Measurements from ENCODE around the gene PXMP2. TPM values are rescaled to one million over a fixed set of nuclear protein-coding genes. Genes with fewer than 3 reads are reported as not detected.
"Not testable (repeated sequence)": the region's sequence is repeated elsewhere in the genome, so short reads cannot be mapped to it uniquely, and the experiment has no call there.

The PXMP2 gene
- polyA plus RNA-seq, 2 of the 4 experiments (the other 2 are of a cell fraction): 18.7 to 21.3 TPM

GRCh38 chr12:132747896-132748295, 60.5 kb downstream of the PXMP2 start:
- POLR2A ChIA-PET: no interaction called here
- FAIRE-seq (no peak), DNase-seq (ENCODE audit: low read depth in 1 of 2, low spot score in 1 of 2) (no peak), ATAC-seq (no peak)
- WGBS (ENCODE audit: missing lambda C conversion rate): 95% methylated on average over 22 of the region's 22 CpGs
- Histone ChIP-seq H3K4me1 (no peaks in the 10 kb centered on the region), H3K4me2 (no peak overlapping the region), H3K4me3 (no peak overlapping the region), H3K27ac (no peak overlapping the region), H3K9me3 (no peaks in the 10 kb centered on the region)
- TF ChIP-seq MAX (IDR thresholded peaks at IDR 0.05) (no peak), ZFP36 (IDR thresholded peaks at IDR 0.05; ENCODE audit: borderline replicate concordance, partially characterized antibody) (no peak), GATA3 (IDR thresholded peaks at IDR 0.05; ENCODE audit: borderline replicate concordance) (no peak), RNF2 (IDR thresholded peaks at IDR 0.05; ENCODE audit: borderline replicate concordance, low read depth) (no peak), SREBF2 (IDR thresholded peaks at IDR 0.05) (no peak), CHD4 (IDR thresholded peaks at IDR 0.05; ENCODE audit: borderline replicate concordance) (no peak), HDAC2 (IDR thresholded peaks at IDR 0.05) (no peak), CEBPB (IDR thresholded peaks at IDR 0.05) (no peak), HOXA7 (CRISPR knock-in tag; IDR thresholded peaks at IDR 0.05) (no peak), MAZ (IDR thresholded peaks at IDR 0.05; ENCODE audit: borderline replicate concordance, low read depth, low read length) (no peak), E2F6 (IDR thresholded peaks at IDR 0.05; ENCODE audit: borderline replicate concordance, low read depth) (no peak), EHF (CRISPR knock-in tag; IDR thresholded peaks at IDR 0.05) (no peak), TFCP2L1 (CRISPR knock-in tag; IDR thresholded peaks at IDR 0.05) (no peak), MYC (IDR thresholded peaks at IDR 0.05; ENCODE audit: borderline replicate concordance, low read length) (no peak), ELK1 (IDR thresholded peaks at IDR 0.05; ENCODE audit: low read depth, low read length) (no peak), NFE2L2 (conservative IDR thresholded peaks at IDR 0.05; ENCODE audit: low read length) (no peak)
- CTCF ChIA-PET: interaction anchor here (1.4 kb wide), 1 partner anchor 30 kb away, joined by 4 read pairs; no protein-coding TSS in a partner anchor

- TF ChIP-seq POLR2A (IDR thresholded peaks at IDR 0.05; ENCODE audit: low read length) (no peak), CEBPB (IDR thresholded peaks at IDR 0.05) (no peak), RCOR1 (IDR thresholded peaks at IDR 0.05; ENCODE audit: low read depth, low read length) (no peak), CTCF (IDR thresholded peaks at IDR 0.05) (no peak), MYC (IDR thresholded peaks at IDR 0.05; ENCODE audit: borderline replicate concordance, low read length) (no peak), HOXB5 (CRISPR knock-in tag; IDR thresholded peaks at IDR 0.05) (no peak), ESRRA (IDR thresholded peaks at IDR 0.05; ENCODE audit: borderline replicate concordance, low read length) (no peak), PHF8 (IDR thresholded peaks at IDR 0.05; ENCODE audit: borderline replicate concordance, low read depth) (no peak), CHD4 (IDR thresholded peaks at IDR 0.05; ENCODE audit: borderline replicate concordance) (no peak)
- ChIA-PET POLR2A (no interaction called here), CTCF (interaction anchor here (1.4 kb wide), 1 partner anchor 30 kb away, joined by 4 read pairs; no protein-coding TSS in a partner anchor)
- no peaks in the 10 kb centered on the region for H3K9me3 ChIP-seq
- H3K4me1 ChIP-seq: no peaks in the 10 kb centered on the region
- DNase-seq (ENCODE audit: low read depth in 1 of 2, low spot score in 1 of 2) (no peak), FAIRE-seq (no peak), ATAC-seq (no peak)
- H3K4me3 ChIP-seq: no peak overlapping the region
- no peak overlapping the region for H3K4me2 ChIP-seq
- 85% methylated on average over 10 of the region's 10 CpGs for WGBS (ENCODE audit: missing lambda C conversion rate)
- no peak overlapping the region for H3K27ac ChIP-seq
Observed at GRCh38 chr12:132748319-132748718, 60.9 kb downstream of the PXMP2 start.

GRCh38 chr12:132753670-132754069, 66.3 kb downstream of the PXMP2 start:
- H3K4me1 ChIP-seq; FAIRE-seq; H3K4me3 ChIP-seq; ATAC-seq; DNase-seq (ENCODE audit: low read depth in 1 of 2, low spot score in 1 of 2); H3K9me3 ChIP-seq; POLR2A ChIA-PET; H3K4me2 ChIP-seq; H3K27ac ChIP-seq: not testable (repeated sequence)
- CTCF ChIA-PET: interaction anchor here (0.6 to 1.3 kb wide), 2 partner anchors 10 to 100 kb away, joined by 4 read pairs; no protein-coding TSS in a partner anchor
- WGBS (ENCODE audit: missing lambda C conversion rate): 96% methylated on average over 7 of the region's 7 CpGs
